HG03196 (cell line): Measurements from ENCODE around the gene LAMA5.

ENCODE experiments used
- ATAC-seq: cut with Tn5 transposase; IDR thresholded peaks from one replicate; pipeline ENCODE4 v1.9.1; 2021; ENCODE audit not compliant: unreplicated experiment

The LAMA5 gene

GRCh38 chr20:62306414-62307187 lies 60.5 kb downstream of the LAMA5 start:
- no peak for ATAC-seq

GRCh38 chr20:62305765-62306413 lies 61.2 kb downstream of the LAMA5 start:
- ATAC-seq = no peak

DNA sequence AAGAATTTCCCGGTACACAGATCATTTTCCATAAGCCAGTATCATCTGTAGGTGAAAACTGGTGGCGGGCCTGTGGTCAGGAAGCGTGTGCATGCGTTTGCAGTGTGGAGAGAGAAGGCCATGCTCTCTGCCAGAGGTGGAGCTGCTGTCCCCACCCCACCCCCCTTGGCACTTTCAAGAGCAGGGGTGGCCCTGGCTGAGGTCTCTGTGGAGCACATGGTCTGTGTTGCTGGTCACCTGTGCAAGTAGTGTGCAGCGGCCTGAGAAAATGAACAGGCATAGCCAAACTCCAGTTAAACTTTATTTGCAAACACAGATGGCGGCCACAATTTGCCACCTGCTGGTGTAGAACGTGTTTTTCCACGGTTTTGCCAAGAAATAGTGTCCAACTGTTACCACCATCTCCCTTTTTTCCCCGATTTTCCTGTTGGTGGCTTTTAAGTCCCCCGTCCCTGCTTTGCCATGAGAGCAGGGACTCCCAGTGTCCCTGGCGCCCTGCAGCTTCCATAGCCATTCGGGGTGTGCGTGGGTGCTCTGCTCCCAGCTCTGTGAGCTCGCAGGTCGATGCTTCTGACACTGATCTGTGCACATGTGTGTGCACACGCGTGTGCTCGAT lies 61.9 kb downstream of the LAMA5 start:
- no peak for ATAC-seq

DNA sequence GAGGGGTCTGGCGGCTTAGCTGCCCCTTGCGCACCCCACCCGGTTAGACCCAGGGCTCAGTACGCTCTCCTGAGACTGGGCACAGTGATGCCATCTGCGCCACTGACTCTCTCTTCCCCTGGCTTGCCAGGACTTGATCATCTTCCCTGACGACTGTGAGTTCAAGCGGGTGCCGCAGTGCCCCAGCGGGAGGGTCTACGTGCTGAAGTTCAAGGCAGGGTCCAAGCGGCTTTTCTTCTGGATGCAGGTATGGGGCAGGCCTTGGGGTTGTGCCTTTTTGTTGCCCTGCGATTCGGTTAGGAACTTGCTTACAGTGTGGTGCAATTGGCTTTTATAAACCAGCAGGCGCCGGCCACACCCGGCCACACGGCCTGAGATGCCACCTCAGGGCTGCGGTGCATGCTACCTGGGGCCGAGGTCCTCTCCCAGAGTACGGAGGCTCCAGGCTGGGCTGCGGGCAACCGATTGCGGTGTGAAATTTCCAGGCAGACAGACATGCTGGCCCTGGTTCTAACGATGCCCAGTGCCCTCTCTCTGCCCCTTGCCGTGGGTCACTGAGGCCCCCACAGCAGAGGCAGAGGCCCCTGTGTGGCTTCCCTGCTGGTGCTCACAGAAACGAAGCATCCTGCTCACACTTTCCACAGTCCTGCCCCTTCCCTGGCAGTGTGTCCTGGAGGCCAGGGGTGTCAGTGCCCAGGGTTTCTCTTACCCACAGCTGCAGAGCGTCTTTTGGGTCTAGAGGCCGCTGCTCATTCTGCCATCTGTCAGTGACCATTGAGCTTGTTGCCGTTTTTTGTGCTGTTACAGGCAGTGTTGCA lies 62.6 kb downstream of the LAMA5 start:
- ATAC-seq = no peak

- no peak for ATAC-seq
Measured at GRCh38 chr20:62303340-62304226, 63.5 kb downstream of the LAMA5 start.

DNA sequence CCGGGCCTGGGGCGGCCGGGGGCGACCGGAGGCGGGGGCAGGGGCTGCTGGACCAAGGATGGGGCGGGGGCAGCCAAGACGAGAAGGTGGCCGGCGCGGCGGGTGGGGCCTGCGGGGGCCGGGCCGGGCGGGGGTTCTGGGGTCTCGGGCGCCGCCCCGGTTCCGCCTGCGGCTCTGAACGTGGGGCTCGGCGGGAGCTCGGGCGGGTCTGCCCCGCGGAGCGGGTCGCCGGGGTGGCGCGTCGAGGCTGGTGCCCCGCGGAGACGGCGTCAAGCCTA lies 64.1 kb downstream of the LAMA5 start:
- ATAC-seq = no peak

- ATAC-seq = peak; percentile 75
Measured at GRCh38 chr20:62302341-62303061, 64.6 kb downstream of the LAMA5 start, which contains the start of gene ADRM1. ADRM1 (plus strand) TSS chr20:62302997; CDS start chr20:62303569, 572 bp downstream.

DNA sequence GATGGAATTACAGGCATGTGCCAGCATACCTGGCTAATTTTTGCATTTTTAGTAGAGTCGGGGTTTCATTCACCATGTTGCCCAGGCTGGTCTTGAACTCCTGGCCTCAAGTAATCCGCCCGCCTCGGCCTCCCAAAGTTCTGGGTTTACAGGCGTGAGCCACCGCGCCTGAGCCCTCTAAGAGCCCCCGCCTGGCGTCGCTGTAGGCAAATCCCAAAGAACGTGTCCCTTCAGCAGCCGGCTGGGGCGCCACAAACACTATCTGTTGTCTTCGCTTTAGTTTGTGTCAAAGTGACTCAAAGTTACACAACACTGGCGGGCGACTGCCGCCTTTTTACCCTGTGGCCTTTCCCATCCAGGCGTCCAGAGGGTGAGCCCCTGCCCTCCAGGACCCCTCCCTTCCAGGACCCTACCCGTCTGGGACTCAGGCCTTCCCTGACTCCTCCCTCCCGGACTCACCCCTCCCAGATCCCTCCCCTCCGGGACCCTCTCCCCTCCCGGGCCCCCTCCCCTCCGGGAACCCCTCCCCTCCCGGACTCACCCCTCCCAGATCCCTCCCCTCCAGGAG lies 65.3 kb downstream of the LAMA5 start:
- ATAC-seq = peak; percentile 37

GRCh38 chr20:62301111-62301668 lies 65.9 kb downstream of the LAMA5 start:
- ATAC-seq = no peak

DNA sequence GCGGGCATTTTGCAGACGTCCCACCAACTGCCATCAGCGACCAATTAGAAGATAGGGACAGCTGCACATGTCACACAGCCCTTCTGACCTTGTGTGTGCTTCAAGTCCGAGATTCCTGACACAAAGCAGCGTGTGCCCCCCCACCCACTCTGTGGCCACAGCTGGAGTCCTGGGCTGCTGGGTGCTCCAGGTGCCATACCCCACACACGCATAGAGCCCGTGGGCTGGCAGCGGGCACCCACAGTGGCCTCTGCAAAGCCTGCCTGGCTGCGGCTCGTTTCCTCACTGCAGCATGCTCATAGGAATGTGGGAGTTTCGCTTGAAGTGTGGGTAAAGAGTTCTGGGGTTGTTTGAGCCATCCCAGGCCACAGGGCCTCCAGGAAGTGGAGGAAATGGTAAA lies 66.8 kb downstream of the LAMA5 start:
- ATAC-seq = no peak

GRCh38 chr20:62299666-62300236 lies 67.4 kb downstream of the LAMA5 start:
- no peak for ATAC-seq

GRCh38 chr20:62298577-62299249 lies 68.4 kb downstream of the LAMA5 start:
- no peak for ATAC-seq

GRCh38 chr20:62297449-62298227 lies 69.5 kb downstream of the LAMA5 start:
- ATAC-seq = no peak

DNA sequence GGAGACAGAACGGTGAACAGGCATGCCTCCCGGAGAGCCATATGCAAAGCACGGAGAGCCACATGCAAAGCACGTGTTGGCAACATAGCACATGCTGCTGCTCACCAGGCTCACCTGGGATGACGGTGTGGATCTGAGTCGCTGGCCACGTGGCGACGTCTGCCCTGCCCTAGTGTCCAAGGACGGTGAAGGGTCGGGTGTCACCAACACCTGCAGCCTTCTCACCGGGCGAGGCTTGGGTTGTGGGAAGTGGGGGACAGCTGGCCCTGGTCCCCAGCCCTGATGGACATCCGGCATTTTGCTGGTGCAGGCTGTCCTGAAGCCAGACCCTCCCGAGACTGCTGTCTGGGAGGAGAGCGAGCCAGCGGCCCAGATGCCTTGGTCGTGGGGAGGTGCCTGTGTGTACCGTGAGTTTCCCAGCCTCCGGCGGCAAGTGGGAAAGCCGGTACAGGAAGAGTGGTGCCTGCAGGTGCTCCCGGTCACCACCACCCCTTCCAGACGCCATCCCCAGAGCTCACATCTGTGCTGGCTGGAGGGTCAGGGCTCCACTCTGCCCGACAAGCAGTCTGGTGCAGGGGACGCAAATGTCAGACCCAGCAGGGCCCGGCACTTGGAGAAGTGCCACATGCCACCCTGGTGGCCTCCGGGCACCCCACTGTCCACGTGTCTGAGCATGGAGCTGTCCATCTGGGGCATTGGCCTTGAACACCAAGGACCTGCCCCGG lies 70.2 kb downstream of the LAMA5 start:
- no peak for ATAC-seq

GRCh38 chr20:62294516-62294915 lies 72.6 kb downstream of the LAMA5 start:
- no peak for ATAC-seq

DNA sequence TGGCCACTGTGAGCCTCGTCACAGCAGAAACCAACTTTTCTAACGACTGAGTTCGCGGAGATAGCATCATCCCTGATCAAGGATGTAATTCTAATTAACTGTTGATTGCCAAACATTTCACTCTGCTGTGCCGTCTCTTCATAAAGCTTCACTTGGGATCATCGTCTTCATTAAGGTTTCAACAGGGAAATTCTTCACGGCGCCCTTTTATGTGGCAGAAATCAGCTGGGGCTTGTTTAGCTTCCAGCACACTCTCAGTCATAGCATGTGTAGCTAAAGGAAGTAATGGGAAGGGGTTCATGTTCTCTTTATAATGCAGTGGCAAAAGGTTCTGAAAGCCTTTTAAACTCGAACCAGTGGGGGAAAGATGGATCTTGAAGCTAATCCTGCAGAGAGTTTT lies 73.2 kb downstream of the LAMA5 start:
- ATAC-seq = no peak
